HL-60 (cell line): Measurements from ENCODE around the gene UBL3.

Experiments
- DNase-seq, 2 experiments: peaks; one replicate each; pipeline ENCODE4 v3.0.0-alpha.2; 2010 to 2020; ENCODE audit warnings: low read depth in 1 of 2, low spot score in 1 of 2
- H3K27ac ChIP-seq: fragments of 250-450 bp; sonication (Bioruptor Pico); replicated peaks from 2 replicates; pipeline ENCODE4 v1.5.1; 2020; ENCODE audit warnings: mild to moderate bottlenecking, moderate library complexity
- H3K27me3 ChIP-seq: fragments of 250-450 bp; sonication (Bioruptor Pico); 2 replicates; pipeline ENCODE4 v1.5.1; 2021; ENCODE audit warnings: mild to moderate bottlenecking, moderate library complexity; ENCODE audit not compliant: insufficient read depth, poor library complexity, severe bottlenecking
- H3K4me3 ChIP-seq: replicated peaks from 2 replicates; pipeline ENCODE4 v1.5.1; 2011; ENCODE audit warnings: mild to moderate bottlenecking, control low read depth, low read length; ENCODE audit not compliant: insufficient read depth
- GABPA ChIP-seq: IDR thresholded peaks from 2 replicates; pipeline ENCODE4 v1.6.1; 2012; ENCODE audit warnings: low read depth
- POLR2AphosphoS5 ChIP-seq: IDR thresholded peaks from 2 replicates; pipeline ENCODE4 v1.6.1; 2012; ENCODE audit warnings: low read depth
- SPI1 ChIP-seq: IDR thresholded peaks from 2 replicates; pipeline ENCODE4 v1.6.1; 2012; ENCODE audit warnings: low read depth, mild to moderate bottlenecking, borderline replicate concordance
- TF ChIP-seq, protein P1 (sequence below): IDR thresholded peaks from one replicate; pipeline ENCODE4 v1.5.1; 2011; ENCODE audit warnings: low read length, control low read depth, inconsistent platforms; ENCODE audit not compliant: insufficient read depth
- TF ChIP-seq, protein P2 (sequence below): IDR thresholded peaks from 2 replicates; pipeline ENCODE4 v1.6.1; 2012; ENCODE audit warnings: low read depth; ENCODE audit not compliant: insufficient replicate concordance

UBL3 gene

DNA sequence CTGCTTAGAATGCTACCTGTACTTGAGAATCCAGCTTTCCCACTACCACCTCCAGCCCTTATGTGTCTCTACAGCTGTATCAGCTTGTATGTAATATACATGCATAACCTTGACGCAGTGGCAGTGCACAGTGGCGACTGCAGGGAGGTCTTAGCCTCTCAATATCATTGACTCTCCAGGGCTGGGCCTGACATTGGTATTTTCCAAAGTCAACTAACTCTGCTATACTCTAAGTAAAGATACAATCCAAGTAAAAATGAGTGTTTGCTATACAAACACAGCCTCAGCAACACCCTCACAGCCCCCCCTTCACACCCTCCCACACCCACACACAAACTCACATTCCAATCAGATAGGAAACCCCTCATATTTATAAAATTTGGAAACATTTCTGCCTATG, 6.7 kb upstream of the UBL3 start:
- H3K27ac ChIP-seq: no peak overlapping the region
- no peak for TF ChIP-seq POLR2AphosphoS5
- TF ChIP-seq, protein P1, sequence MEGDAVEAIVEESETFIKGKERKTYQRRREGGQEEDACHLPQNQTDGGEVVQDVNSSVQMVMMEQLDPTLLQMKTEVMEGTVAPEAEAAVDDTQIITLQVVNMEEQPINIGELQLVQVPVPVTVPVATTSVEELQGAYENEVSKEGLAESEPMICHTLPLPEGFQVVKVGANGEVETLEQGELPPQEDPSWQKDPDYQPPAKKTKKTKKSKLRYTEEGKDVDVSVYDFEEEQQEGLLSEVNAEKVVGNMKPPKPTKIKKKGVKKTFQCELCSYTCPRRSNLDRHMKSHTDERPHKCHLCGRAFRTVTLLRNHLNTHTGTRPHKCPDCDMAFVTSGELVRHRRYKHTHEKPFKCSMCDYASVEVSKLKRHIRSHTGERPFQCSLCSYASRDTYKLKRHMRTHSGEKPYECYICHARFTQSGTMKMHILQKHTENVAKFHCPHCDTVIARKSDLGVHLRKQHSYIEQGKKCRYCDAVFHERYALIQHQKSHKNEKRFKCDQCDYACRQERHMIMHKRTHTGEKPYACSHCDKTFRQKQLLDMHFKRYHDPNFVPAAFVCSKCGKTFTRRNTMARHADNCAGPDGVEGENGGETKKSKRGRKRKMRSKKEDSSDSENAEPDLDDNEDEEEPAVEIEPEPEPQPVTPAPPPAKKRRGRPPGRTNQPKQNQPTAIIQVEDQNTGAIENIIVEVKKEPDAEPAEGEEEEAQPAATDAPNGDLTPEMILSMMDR: no peak
- no peak for TF ChIP-seq SPI1
- TF ChIP-seq, protein P2, sequence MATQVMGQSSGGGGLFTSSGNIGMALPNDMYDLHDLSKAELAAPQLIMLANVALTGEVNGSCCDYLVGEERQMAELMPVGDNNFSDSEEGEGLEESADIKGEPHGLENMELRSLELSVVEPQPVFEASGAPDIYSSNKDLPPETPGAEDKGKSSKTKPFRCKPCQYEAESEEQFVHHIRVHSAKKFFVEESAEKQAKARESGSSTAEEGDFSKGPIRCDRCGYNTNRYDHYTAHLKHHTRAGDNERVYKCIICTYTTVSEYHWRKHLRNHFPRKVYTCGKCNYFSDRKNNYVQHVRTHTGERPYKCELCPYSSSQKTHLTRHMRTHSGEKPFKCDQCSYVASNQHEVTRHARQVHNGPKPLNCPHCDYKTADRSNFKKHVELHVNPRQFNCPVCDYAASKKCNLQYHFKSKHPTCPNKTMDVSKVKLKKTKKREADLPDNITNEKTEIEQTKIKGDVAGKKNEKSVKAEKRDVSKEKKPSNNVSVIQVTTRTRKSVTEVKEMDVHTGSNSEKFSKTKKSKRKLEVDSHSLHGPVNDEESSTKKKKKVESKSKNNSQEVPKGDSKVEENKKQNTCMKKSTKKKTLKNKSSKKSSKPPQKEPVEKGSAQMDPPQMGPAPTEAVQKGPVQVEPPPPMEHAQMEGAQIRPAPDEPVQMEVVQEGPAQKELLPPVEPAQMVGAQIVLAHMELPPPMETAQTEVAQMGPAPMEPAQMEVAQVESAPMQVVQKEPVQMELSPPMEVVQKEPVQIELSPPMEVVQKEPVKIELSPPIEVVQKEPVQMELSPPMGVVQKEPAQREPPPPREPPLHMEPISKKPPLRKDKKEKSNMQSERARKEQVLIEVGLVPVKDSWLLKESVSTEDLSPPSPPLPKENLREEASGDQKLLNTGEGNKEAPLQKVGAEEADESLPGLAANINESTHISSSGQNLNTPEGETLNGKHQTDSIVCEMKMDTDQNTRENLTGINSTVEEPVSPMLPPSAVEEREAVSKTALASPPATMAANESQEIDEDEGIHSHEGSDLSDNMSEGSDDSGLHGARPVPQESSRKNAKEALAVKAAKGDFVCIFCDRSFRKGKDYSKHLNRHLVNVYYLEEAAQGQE: no peak
- TF ChIP-seq GABPA: no peak
- no peak overlapping the region for H3K4me3 ChIP-seq
- H3K27me3 ChIP-seq: no peaks in the 10 kb centered on the region
- DNase-seq: no peak

DNA sequence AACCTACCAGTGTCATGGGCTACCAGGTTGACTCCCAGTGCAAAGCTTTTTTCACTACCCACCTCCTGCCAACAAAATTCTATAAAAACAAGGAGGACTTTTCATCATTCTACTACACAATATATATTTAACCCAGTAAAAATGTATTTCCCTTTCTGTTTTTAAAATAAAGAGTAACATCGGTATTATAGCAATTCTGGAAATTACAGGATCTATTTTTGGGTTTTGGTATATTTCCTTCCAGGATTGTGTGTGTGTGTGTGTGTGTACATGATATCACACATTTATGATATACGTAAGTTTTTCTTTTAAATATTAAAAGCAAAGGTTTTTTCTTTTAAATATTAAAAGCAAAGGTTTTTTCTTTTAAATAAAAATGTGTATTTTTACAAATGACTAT, 6.0 kb upstream of the UBL3 start:
- H3K4me3 ChIP-seq: no peak overlapping the region
- TF ChIP-seq, protein P1: no peak
- TF ChIP-seq, protein P2: no peak
- TF ChIP-seq GABPA (no peak), POLR2AphosphoS5 (no peak), SPI1 (no peak)
- DNase-seq: no peak
- no peaks in the 10 kb centered on the region for H3K27me3 ChIP-seq
- H3K27ac ChIP-seq: no peak overlapping the region

DNA sequence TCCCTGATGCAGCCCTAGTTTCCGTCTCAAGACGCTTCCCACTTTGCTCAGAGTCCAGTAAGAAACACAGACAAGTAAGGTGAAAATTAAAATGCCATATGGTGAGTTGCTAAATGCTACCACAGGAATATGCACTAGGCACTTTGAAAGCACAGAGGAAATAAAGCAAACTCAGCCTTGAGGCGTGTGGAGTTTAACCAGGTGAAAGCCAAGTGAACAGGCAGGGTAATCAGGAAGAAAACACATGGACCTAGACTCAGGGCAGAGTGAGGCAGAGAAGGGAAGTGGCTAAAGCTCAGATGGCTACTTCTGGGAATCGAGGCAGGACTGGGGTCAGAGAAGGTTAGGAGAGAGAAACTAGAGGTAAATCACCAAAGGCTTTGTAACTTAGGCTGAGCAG, 5.4 kb upstream of the UBL3 start:
- Histone ChIP-seq H3K4me3 (no peak overlapping the region), H3K27ac (no peak overlapping the region), H3K27me3 (no peaks in the 10 kb centered on the region)
- TF ChIP-seq GABPA: no peak
- TF ChIP-seq, protein P1: no peak
- no peak for TF ChIP-seq POLR2AphosphoS5
- TF ChIP-seq, protein P2: no peak
- no peak for TF ChIP-seq SPI1
- no peak for DNase-seq
